Measurements from ENCODE around the gene G6PC3. TPM values are rescaled to one million over a fixed set of nuclear protein-coding genes. Genes with fewer than 3 reads are reported as not detected.

G6PC3 gene
- total and polyA plus RNA-seq, 12 donors: 28.9 to 114 (median 34.7) TPM

- peaks cover 5 to 26% (median 16%) of the 10 kb centered on the region in 9 donors for H3K4me1 ChIP-seq
- H3K27ac ChIP-seq: no peak overlapping the region
- no peak for DNase-seq
- intact Hi-C loops (cut with DNase I): loop anchor here in 2 of 10 donors (10.0 kb wide), 1 partner anchor 105 kb away; the partner anchor contains the start of gene PPY (in 2 of the 2)
- no peak for ATAC-seq
- no peak overlapping the region for H3K4me3 ChIP-seq
- H3K27me3 ChIP-seq: no peaks in the 10 kb centered on the region
- peaks cover 0 to 81% (median 26%) of the 10 kb centered on the region in 9 donors for H3K36me3 ChIP-seq
- 94 to 96% methylated on average over 9 of the region's 9 CpGs for WGBS, 2 donors
- no peaks in the 10 kb centered on the region for H3K9me3 ChIP-seq
- TF ChIP-seq CTCF (IDR thresholded peaks at IDR 0.05): no peak
Measured at GRCh38 chr17:44049294-44050060, 21.1 kb upstream of the G6PC3 start.

- intact Hi-C loops (cut with DNase I): no loop called here
- no peaks in the 10 kb centered on the region for H3K9me3 ChIP-seq
- H3K4me3 ChIP-seq: no peak overlapping the region
- ATAC-seq (peak; percentile 58 to 93 (median 80)), DNase-seq (peak in 1 of 2 donors; percentile 42)
- peak overlapping the region in 7 of 10 donors; percentile 11 to 66 (median 46) for H3K27ac ChIP-seq
- H3K4me1 ChIP-seq: peaks cover 5 to 33% (median 15%) of the 10 kb centered on the region in 9 donors
- H3K36me3 ChIP-seq: peaks cover 0 to 95% (median 27%) of the 10 kb centered on the region in 9 donors
- TF ChIP-seq CTCF (IDR thresholded peaks at IDR 0.05): no peak
- 35 to 49% methylated on average over 3 of the region's 3 CpGs for WGBS, 2 donors
- H3K27me3 ChIP-seq: no peaks in the 10 kb centered on the region
Measured at GRCh38 chr17:44053125-44053872, 17.2 kb upstream of the G6PC3 start.

- Histone ChIP-seq H3K9me3 (no peaks in the 10 kb centered on the region), H3K36me3 (peaks cover 0 to 95% (median 12%) of the 10 kb centered on the region in 9 donors), H3K4me3 (no peak overlapping the region), H3K4me1 (peaks cover 0 to 40% (median 15%) of the 10 kb centered on the region in 9 donors), H3K27ac (peak overlapping the region in 2 of 10 donors; percentile 4 to 18), H3K27me3 (no peaks in the 10 kb centered on the region)
- TF ChIP-seq CTCF (IDR thresholded peaks at IDR 0.05): no peak
- no peak for DNase-seq
- intact Hi-C loops (cut with DNase I): no loop called here
- 61 to 65% methylated on average over 14 of the region's 14 CpGs for WGBS, 2 donors
- no peak for ATAC-seq
Measured at GRCh38 chr17:44059101-44059892, 11.2 kb upstream of the G6PC3 start.

GRCh38 chr17:44061446-44061845, 9.1 kb upstream of the G6PC3 start:
- no peaks in the 10 kb centered on the region for H3K27me3 ChIP-seq
- ATAC-seq: no peak
- intact Hi-C loops (cut with DNase I): no loop called here
- peaks cover 0 to 80% (median 12%) of the 10 kb centered on the region in 9 donors for H3K36me3 ChIP-seq
- no peak overlapping the region for H3K4me3 ChIP-seq
- DNase-seq: no peak
- no peaks in the 10 kb centered on the region for H3K9me3 ChIP-seq
- H3K27ac ChIP-seq: no peak overlapping the region
- 46 to 59% methylated on average over 1 of the region's 1 CpG for WGBS, 2 donors
- peaks cover 0 to 52% (median 24%) of the 10 kb centered on the region in 9 donors for H3K4me1 ChIP-seq
- TF ChIP-seq CTCF (IDR thresholded peaks at IDR 0.05): no peak

All from heart right ventricle (tissue), 16 donors.